Activated gamma-delta T cell (primary cell): ENCODE results near the gene COL6A3.
"Not testable (repeated sequence)": the region's sequence is repeated elsewhere in the genome, so short reads cannot be mapped to it uniquely, and the experiment has no call there.

Experiments
- DNase-seq: peaks from one replicate; lab custom pipeline; 2025; lab: John Stamatoyannopoulos, UW

Gene COL6A3

GRCh38 chr2:237384672-237385020 lies 29.3 kb downstream of the COL6A3 start:
- no peak for DNase-seq

GRCh38 chr2:237383991-237384671 lies 29.8 kb downstream of the COL6A3 start:
- no peak for DNase-seq

GRCh38 chr2:237380768-237381167 lies 33.2 kb downstream of the COL6A3 start:
- DNase-seq, result no peak

GRCh38 chr2:237379636-237380035 lies 34.3 kb downstream of the COL6A3 start:
- no peak for DNase-seq

GRCh38 chr2:237378650-237379049 lies 35.3 kb downstream of the COL6A3 start:
- no peak for DNase-seq

- DNase-seq, result no peak
Observed at GRCh38 chr2:237374284-237375060, 39.5 kb downstream of the COL6A3 start.

GRCh38 chr2:237371856-237372255 lies 42.1 kb downstream of the COL6A3 start:
- no peak for DNase-seq

GRCh38 chr2:237365671-237366070 lies 48.3 kb downstream of the COL6A3 start:
- DNase-seq, result no peak

GRCh38 chr2:237364655-237365054 lies 49.3 kb downstream of the COL6A3 start:
- DNase-seq, result no peak

- no peak for DNase-seq
Observed at GRCh38 chr2:237361194-237362004, 52.6 kb downstream of the COL6A3 start.

- no peak for DNase-seq
Observed at GRCh38 chr2:237359894-237360780, 53.8 kb downstream of the COL6A3 start.

GRCh38 chr2:237359518-237359840 lies 54.5 kb downstream of the COL6A3 start:
- DNase-seq, result no peak

- no peak for DNase-seq
Observed at GRCh38 chr2:237358721-237359517, 55.0 kb downstream of the COL6A3 start.

GRCh38 chr2:237355701-237356100 lies 58.3 kb downstream of the COL6A3 start:
- no peak for DNase-seq

GRCh38 chr2:237354892-237355291 lies 59.1 kb downstream of the COL6A3 start:
- DNase-seq, result no peak

- DNase-seq, result not testable (repeated sequence)
Observed at GRCh38 chr2:237354172-237354571, 59.8 kb downstream of the COL6A3 start.

GRCh38 chr2:237353215-237353614 lies 60.7 kb downstream of the COL6A3 start:
- DNase-seq, result no peak

- DNase-seq, result no peak
Observed at GRCh38 chr2:237352279-237352845, 61.6 kb downstream of the COL6A3 start.

- no peak for DNase-seq
Observed at GRCh38 chr2:237351796-237352195, 62.2 kb downstream of the COL6A3 start.

- no peak for DNase-seq
Observed at GRCh38 chr2:237351046-237351445, 62.9 kb downstream of the COL6A3 start.

- DNase-seq, result no peak
Observed at GRCh38 chr2:237350597-237350996, 63.4 kb downstream of the COL6A3 start.
